ENCODE measurements around the gene PPP2R2C.

The PPP2R2C gene

DNA sequence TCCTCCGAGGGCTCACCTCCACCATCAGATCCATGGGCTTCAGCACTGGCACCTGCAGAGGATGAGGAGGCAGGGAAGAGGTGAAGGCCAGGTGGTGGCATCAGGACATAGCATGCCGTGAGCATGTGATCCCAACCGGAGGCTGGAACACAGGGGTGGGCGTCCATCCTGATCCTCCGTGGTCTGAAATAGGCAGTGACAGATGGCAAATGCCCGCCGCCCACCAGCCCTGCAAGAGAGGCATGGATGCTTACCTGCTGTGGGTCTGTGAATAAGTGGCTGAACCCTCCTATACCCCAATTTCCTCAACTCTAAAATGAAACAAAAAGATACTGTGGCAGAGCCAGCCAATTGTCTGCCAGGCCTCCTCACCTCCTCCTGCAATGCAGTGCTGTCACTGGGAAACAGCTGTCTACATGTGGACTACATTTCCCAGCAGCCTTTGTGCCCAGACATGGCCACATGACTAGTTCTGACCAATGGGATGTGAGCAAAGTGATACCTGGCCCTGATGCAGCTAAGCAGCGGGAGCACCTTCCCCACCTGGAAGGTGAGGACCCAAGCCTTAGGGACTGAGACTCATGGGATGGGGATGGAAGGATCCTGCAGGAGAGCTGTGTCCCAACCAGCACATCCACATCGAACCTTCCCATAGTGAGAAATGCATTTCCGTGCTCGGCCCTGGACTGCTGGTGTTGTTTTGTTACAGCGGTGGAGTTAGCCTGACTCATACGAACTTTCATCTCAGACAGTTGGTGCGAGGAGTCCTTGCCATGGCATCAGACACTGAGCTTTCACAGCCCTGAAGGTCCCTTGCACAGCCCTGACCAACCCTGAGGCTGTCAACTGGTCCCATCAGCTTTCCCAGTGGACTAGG is 99.5 kb downstream of the PPP2R2C start:
- no peak for TF ChIP-seq POLR2AphosphoS5 (IDR thresholded peaks at IDR 0.05; ENCODE audit: low read depth)
- TF ChIP-seq GABPA (IDR thresholded peaks at IDR 0.05; ENCODE audit: low read depth): no peak
- TF ChIP-seq, protein P1, sequence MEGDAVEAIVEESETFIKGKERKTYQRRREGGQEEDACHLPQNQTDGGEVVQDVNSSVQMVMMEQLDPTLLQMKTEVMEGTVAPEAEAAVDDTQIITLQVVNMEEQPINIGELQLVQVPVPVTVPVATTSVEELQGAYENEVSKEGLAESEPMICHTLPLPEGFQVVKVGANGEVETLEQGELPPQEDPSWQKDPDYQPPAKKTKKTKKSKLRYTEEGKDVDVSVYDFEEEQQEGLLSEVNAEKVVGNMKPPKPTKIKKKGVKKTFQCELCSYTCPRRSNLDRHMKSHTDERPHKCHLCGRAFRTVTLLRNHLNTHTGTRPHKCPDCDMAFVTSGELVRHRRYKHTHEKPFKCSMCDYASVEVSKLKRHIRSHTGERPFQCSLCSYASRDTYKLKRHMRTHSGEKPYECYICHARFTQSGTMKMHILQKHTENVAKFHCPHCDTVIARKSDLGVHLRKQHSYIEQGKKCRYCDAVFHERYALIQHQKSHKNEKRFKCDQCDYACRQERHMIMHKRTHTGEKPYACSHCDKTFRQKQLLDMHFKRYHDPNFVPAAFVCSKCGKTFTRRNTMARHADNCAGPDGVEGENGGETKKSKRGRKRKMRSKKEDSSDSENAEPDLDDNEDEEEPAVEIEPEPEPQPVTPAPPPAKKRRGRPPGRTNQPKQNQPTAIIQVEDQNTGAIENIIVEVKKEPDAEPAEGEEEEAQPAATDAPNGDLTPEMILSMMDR (IDR thresholded peaks at IDR 0.05; ENCODE audit: insufficient read depth, low read length): no peak
- TF ChIP-seq SPI1 (IDR thresholded peaks at IDR 0.05; ENCODE audit: borderline replicate concordance, low read depth): no peak
- TF ChIP-seq, protein P2, sequence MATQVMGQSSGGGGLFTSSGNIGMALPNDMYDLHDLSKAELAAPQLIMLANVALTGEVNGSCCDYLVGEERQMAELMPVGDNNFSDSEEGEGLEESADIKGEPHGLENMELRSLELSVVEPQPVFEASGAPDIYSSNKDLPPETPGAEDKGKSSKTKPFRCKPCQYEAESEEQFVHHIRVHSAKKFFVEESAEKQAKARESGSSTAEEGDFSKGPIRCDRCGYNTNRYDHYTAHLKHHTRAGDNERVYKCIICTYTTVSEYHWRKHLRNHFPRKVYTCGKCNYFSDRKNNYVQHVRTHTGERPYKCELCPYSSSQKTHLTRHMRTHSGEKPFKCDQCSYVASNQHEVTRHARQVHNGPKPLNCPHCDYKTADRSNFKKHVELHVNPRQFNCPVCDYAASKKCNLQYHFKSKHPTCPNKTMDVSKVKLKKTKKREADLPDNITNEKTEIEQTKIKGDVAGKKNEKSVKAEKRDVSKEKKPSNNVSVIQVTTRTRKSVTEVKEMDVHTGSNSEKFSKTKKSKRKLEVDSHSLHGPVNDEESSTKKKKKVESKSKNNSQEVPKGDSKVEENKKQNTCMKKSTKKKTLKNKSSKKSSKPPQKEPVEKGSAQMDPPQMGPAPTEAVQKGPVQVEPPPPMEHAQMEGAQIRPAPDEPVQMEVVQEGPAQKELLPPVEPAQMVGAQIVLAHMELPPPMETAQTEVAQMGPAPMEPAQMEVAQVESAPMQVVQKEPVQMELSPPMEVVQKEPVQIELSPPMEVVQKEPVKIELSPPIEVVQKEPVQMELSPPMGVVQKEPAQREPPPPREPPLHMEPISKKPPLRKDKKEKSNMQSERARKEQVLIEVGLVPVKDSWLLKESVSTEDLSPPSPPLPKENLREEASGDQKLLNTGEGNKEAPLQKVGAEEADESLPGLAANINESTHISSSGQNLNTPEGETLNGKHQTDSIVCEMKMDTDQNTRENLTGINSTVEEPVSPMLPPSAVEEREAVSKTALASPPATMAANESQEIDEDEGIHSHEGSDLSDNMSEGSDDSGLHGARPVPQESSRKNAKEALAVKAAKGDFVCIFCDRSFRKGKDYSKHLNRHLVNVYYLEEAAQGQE (IDR thresholded peaks at IDR 0.05; ENCODE audit: insufficient replicate concordance, low read depth): no peak
- no peaks in the 10 kb centered on the region for H3K27me3 ChIP-seq (ENCODE audit: insufficient read depth, poor library complexity, severe bottlenecking)
- H3K4me3 ChIP-seq (replicated peaks; ENCODE audit: insufficient read depth, low read length): no peak overlapping the region
- H3K27ac ChIP-seq (replicated peaks): no peak overlapping the region
- DNase-seq (ENCODE audit: low read depth in 1 of 2, low spot score in 1 of 2): no peak

DNA sequence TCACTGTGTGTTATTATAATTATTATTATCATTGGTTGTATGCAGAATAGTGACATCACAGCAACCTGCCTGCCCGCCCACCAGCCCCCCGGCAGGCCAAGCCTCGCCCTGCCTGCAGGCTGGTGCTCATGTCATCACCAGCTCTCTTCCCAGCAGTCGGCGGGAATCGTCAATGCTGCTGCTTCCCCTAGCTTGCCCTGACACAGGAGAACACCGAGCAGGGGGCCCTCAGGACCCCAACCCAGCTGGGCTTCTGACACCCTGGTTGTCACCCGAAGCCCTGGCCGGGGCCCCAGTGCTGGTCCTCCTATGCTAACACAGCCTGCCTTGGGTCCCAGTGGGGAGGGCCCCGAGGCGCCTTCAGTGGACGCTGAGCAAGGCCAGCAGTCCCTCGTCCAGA is 100.6 kb downstream of the PPP2R2C start:
- Histone ChIP-seq H3K27ac (replicated peaks) (no peak overlapping the region), H3K27me3 (ENCODE audit: insufficient read depth, poor library complexity, severe bottlenecking) (no peaks in the 10 kb centered on the region), H3K4me3 (replicated peaks; ENCODE audit: insufficient read depth, low read length) (no peak overlapping the region)
- no peak for DNase-seq (ENCODE audit: low read depth in 1 of 2, low spot score in 1 of 2)
- TF ChIP-seq POLR2AphosphoS5 (IDR thresholded peaks at IDR 0.05; ENCODE audit: low read depth) (no peak), SPI1 (IDR thresholded peaks at IDR 0.05; ENCODE audit: borderline replicate concordance, low read depth) (no peak), GABPA (IDR thresholded peaks at IDR 0.05; ENCODE audit: low read depth) (no peak)
- TF ChIP-seq, protein P1 (IDR thresholded peaks at IDR 0.05; ENCODE audit: insufficient read depth, low read length): no peak
- TF ChIP-seq, protein P2 (IDR thresholded peaks at IDR 0.05; ENCODE audit: insufficient replicate concordance, low read depth): no peak

DNA sequence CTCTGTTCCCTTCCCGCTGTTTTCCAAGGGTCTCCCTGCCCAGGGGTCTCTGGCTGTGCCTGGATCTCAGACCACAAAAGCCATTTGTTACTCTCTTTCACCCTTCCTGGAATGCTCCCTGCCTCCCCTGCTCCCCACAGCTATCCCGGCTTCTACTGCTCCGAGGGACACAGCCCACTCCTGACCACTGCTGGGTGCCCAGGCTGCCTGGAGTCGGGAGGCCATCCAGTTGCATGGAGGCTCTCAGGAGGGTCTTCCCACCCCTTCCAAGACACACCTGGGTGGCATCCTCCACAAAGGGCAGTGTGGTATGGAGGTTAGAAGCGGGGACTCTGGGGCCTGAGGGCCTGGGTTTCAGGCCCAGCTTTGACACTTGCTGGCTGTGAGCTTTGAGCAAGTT is 101.1 kb downstream of the PPP2R2C start:
- H3K27ac ChIP-seq (replicated peaks): no peak overlapping the region
- no peak overlapping the region for H3K4me3 ChIP-seq (replicated peaks; ENCODE audit: insufficient read depth, low read length)
- TF ChIP-seq, protein P1 (IDR thresholded peaks at IDR 0.05; ENCODE audit: insufficient read depth, low read length): no peak
- no peak for TF ChIP-seq POLR2AphosphoS5 (IDR thresholded peaks at IDR 0.05; ENCODE audit: low read depth)
- no peak for TF ChIP-seq SPI1 (IDR thresholded peaks at IDR 0.05; ENCODE audit: borderline replicate concordance, low read depth)
- TF ChIP-seq, protein P2 (IDR thresholded peaks at IDR 0.05; ENCODE audit: insufficient replicate concordance, low read depth): no peak
- no peak for TF ChIP-seq GABPA (IDR thresholded peaks at IDR 0.05; ENCODE audit: low read depth)
- no peaks in the 10 kb centered on the region for H3K27me3 ChIP-seq (ENCODE audit: insufficient read depth, poor library complexity, severe bottlenecking)
- no peak for DNase-seq (ENCODE audit: low read depth in 1 of 2, low spot score in 1 of 2)

All from HL-60 (cell line).